ENCODE results near the gene WDR19.
"Not testable (repeated sequence)": the region's sequence is repeated elsewhere in the genome, so short reads cannot be mapped to it uniquely, and the experiment has no call there.

Gene WDR19

DNA sequence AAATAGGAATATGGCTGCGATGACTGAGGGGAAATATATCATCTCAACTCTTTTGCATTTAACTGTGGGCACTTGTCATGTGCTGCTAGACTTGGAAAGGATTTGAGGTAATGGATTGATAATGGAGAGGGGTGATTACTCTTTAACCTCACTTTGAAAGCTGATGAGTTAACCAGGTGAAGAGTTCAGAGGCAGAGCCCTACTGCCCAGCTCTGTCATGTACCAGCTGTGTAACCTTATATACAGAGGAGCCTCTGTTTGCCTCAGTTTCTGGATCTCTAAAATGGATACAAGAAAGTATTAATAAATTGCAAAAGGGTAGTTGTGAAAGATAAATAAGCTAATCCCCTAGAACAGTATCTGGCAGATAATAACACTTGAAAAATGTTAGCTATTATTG is 51.5 kb downstream of the WDR19 start:
- DNase-seq: no peak

- DNase-seq: no peak
These were observed 52.7 kb downstream of the WDR19 start for GRCh38 chr4:39235021-39235420.

DNA sequence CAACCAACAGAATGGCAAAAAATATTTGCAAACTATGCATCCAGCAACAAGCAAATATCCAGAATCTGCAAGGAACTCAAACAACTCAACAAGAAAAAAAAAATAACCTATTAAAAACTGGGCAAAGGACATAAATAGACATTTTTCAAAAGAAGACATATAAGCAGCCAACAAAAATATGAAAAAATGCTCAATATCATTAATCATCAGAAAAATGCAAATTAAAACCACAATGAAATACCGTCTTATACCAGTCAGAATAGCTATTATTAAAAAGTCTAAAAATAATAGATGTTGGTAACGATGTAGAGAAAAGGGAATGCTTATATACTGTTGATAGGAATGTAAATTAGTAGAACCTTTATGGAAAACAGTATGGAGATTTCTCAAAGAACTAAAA is 53.4 kb downstream of the WDR19 start:
- DNase-seq: no peak

- no peak for DNase-seq
These were observed 54.9 kb downstream of the WDR19 start for GRCh38 chr4:39237179-39237578.

DNA sequence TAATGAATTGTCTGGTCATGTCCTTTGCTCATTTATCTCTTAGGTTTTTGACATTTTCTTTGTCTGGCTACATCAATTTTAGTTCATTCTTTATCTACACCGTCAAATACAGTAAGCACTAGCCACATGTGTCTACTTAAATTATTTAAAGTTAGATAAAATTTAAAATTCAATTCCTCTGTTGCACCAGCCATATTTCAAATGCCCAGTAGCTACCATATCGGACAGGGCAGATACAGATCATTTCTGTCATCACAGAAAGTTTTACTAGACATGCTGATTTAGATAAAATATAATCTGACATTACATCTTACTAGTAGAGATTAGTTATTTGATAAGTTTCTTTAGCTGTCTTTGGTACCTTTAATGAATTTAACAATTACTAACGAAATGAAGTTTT is 61.1 kb downstream of the WDR19 start:
- DNase-seq: no peak

DNA sequence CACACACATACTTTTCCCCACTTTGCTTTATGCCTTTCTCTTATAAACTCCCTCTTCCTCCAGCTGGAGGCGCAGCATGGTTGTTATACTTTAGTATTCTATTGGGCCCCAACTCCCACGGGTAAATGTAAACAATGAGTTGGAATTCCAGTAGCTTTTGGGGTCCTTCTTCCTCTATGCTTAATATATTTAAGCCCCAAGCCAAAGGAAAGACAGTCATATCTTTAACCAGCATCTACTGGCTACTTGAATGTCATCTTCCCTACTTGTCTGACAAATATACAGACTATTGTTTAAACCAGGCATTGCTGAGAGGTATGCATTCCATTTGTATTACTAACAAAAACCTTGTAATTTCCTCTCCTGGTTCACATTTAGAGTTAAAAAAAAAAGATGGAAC is 72.9 kb downstream of the WDR19 start:
- DNase-seq: no peak

- no peak for DNase-seq
These were observed 73.5 kb downstream of the WDR19 start for GRCh38 chr4:39255871-39256270.

DNA sequence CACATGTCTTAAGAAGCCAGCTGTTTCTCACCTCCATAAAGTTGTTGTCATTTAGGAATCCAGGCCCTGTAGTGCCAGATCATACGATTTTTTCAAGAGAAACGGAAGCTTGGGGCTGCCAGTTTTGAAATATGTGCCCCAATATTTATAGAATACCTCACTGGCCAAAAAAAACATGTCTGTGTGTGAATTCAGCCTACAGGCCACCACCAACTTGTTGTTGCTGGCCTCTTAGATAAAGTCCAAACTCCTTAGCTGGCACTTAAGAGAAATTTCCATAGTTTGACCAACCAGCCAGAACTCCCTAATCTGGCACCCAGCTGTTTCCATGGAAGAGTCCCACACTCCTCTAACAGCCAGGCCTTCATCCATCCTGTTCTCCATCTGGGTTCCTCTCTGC is 74.1 kb downstream of the WDR19 start:
- DNase-seq: no peak

GRCh38 chr4:39259571-39260330 is 77.4 kb downstream of the WDR19 start:
- no peak for DNase-seq

DNA sequence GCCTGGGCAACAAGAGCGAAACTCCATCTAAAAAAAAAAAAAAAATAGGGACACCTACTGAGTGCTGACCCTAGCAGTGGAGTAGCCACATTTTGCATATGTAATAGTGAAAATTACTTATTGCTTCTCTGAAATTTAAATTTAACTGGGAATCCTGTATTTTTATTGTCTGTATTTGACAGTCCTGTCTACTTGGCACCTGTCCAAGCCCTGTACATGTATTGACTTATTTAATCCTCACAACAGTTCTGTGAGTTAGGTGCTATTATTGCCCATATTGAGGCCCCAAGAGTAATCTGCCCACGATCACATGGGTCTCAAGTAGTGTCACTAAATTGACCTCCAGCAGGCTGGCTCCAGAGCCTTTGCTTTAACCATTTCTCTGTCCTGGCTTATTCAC is 81.6 kb downstream of the WDR19 start:
- DNase-seq: no peak

DNA sequence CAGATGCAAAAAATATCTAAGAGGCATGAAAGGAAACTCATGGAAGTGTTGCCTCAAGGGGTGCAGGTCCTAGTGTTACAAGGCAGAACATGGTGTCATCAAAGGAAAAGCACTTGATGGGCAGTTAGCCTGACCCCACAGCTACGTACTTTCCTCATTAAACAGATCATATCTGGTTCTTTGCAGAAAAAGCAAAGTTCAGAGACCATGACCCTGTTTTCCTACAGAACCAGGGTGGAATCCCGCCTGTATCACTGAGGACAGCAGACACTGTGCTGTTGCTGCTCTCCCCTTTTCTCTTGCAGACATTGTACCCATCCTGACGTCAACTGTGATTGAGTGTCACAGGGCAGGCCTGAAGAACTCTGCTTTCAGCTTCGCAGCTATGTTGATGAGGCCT is 92.2 kb downstream of the WDR19 start:
- DNase-seq: no peak

DNA sequence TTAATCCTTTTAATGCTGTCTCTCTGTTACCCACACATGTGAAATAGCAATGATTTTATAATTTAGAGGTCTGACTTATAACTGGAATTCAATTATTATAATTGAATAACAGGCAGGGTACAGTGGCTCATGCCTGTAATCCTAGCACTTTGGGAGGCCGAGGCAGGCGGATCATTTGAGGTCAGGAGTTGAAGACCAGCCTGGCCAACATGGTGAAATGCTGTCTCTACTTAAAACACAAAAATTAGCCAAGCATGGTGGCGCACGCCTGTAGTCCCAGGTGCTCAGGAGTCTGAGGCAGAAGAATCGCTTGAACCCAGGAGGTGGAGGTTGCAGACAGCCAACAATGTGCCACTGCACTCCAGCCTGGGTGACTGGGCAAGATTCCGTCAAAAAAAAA is 95.3 kb downstream of the WDR19 start:
- DNase-seq: not testable (repeated sequence)

GRCh38 chr4:39278476-39278875 is 96.1 kb downstream of the WDR19 start:
- no peak for DNase-seq

GRCh38 chr4:39279416-39279815 is 97.1 kb downstream of the WDR19 start:
- DNase-seq: no peak

GRCh38 chr4:39280770-39281169 is 98.4 kb downstream of the WDR19 start:
- DNase-seq: no peak

GRCh38 chr4:39285111-39285795 is 102.9 kb downstream of the WDR19 start:
- no peak for DNase-seq

- no peak for DNase-seq
These were observed 103.5 kb downstream of the WDR19 start for GRCh38 chr4:39285853-39286252.

GRCh38 chr4:39286263-39286662 is 103.9 kb downstream of the WDR19 start:
- DNase-seq: no peak

GRCh38 chr4:39287223-39287622 is 104.9 kb downstream of the WDR19 start:
- DNase-seq: no peak

DNA sequence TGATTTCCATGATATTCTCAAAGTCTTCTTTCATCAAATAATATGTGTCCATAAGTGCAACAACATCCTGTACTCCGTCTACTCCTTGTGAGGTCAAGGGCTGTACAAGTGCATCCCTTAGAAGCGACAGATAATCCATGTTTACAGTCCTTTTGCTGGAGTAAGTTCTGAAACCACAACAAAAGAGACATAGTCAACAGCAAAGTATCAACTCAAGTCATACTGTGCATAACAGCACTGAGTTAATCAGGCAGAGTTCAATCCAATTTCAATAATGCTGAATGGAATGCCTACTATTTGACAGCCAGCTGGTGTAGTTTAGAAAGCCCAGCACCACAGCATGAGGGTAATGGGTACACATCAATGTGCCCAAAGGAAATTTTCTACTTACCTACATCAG is 109.4 kb downstream of the WDR19 start:
- DNase-seq: no peak

DNA sequence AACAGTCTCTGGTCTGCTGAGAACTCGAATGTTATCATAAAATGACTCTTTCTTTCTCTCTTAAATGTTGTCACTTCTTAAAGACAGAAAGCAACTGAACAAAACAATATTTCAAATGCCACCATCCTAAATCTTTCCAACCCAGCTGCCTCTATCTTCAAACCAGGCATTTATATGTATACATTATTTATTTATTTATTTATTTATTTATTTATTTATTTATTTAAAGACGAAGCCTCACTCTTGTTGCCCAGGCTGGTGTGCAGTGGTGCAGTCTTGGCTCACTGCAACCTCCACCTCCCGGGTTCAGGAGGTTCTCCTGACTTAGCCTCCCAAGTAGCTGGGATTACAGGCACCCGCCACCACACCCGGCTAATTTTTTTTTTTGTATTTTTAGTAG is 110.1 kb downstream of the WDR19 start:
- not testable (repeated sequence) for DNase-seq

DNA sequence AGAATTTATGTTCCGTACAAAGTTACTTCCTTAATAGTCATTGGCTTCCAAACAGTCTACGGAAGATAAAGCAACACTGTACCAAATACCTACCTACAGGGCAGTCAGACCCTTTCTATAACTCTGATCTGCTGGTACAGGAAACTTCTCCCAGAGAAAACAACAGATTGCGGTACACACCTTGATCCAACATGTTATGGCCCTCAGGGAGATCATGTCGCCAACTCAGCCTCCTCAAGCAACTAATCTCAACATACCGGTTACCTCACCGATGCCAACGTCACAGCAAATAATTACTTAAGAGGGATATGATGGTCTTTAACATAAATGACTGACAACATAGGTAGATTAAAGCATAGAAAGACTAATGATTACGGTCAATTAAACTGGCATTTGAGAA is 113.5 kb downstream of the WDR19 start:
- no peak for DNase-seq

DNA sequence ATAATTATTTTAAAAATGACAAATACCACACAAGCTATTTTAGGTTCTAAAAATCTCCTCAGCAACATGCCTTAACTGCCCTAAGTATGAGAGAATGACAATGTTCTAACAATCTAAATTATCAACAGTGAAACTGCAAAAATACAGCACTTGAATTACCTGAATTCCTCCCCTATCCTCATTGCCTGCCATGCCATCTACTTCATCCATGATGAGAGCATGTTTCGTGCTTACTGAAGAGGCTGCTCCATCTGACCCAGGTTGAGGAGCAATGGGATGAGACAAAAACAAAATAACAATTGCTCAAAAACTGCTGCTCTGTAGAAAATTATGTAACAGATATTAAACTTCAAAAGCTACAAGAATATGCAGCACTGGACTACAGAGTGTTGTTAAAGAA is 120.6 kb downstream of the WDR19 start:
- no peak for DNase-seq

DNA sequence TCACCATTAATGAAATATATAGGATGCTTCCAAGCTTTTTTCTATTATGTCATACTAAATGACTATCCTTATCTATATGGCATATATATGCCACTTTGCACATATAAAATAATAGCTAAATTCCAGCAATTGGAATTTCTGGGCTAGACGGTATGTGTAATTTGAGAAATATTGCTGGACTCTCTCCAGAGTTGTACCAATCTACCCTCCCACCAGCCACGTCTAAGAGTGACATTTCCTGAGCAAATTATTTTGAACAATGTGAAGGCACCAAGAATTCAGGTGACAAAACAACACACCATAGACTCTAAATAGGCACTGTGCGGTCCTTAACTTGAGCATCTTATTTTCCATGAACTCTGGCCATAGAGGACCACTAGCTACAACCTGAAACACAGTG is 121.5 kb downstream of the WDR19 start:
- DNase-seq: no peak

- DNase-seq: no peak
These were observed 122.3 kb downstream of the WDR19 start for GRCh38 chr4:39304651-39305050.
